Activated CD8-positive, alpha-beta memory T cell treated with anti-CD3 and anti-CD28 coated beads, Interleukin-2, amount 50 U/mL, for 48 hours (primary cell): Measurements from ENCODE around the gene MEF2B.
"Not testable (repeated sequence)": the region's sequence is repeated elsewhere in the genome, so short reads cannot be mapped to it uniquely, and the experiment has no call there.

Source experiments
- DNase-seq: peaks from one replicate; pipeline ENCODE4 v3.0.0-alpha.2; 2020

The MEF2B gene

DNA sequence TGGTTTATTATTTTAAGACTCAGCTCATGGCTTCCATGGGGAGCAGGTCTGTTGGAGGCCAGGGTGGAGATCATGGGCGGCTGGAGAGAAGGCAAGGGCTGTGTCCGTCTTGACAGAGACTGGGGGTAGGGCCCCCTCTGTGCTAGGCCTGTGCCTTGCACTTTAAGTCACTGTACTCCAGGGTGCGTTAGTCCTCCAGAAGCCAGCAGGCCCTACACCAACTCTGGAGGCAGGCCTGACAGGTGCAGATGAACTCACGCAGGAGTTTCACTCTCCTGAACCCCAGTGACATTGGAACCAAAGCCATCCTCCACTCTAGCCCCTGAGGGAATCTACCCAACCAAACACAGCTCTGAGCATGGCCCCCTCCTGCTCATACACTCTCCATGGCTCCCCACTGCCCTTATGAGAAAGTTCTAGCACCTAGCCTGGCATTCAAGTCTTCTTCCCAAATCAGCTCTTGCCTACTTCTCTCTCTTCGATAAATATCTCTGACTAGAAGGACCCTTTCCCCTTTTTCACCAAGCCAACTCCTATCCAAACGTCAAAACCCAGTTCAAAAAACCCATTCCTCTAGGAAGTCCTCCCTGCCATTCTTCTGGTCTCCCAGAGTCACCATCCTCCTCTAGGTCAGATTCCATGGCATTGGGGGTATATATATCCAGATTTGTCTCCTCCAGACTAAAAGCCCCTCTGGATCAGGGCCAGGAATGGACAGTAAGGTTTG, 15.1 kb downstream of the MEF2B start:
- no peak for DNase-seq

DNA sequence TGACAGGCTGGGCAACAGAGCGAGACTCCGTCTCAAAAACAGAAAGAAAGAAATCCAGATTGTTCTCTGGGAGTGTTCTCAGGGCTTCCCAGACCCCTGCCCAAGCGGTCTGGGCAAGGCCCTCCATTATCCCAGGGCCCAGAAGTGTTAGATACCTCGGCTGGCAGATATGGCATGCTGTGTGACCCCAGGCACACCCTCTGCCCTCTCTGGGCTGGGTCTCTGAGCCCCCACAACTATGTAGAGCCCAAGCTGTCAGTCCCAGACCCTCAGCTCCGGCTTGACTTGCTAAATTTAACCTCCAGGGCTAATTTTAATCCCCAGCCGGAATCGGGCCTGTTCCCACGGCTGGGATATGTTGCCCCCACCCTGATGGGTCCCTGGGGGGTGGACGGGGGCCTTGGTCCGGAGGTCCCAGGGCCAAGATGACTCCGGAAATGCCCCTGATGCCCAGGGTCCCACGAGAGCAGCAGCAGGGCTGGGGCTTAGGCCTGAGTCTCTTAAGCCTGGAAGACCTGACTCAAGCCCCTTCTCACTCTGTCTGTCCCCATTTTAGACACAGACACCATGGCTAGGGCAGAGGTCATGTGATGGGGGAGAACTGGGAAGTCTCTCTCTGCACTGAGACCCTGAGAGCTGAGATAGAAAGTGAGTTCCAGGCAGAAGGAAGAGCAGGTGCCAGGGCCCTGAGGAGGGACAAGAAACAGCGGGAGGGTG, 17.2 kb downstream of the MEF2B start:
- DNase-seq, result no peak

DNA sequence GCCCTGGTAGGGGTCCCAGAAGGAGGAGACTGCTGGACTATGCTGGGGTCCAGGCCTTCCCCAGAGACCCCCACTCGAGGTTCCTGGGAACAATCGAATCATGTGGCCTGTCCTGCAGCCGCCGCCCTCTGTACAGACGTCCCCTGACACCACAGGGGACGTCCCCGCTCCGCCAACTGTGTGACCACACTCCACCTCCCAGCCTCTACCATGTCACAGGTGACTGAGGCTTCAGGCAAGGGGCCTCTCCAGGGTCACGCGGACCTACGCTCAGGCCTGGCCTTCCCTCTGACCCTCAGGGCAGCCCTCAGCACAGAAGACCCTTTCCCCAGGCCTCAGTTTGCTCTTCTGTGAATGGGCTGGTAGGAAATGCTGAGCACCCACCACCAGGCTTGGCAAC, 18.6 kb downstream of the MEF2B start:
- no peak for DNase-seq

DNA sequence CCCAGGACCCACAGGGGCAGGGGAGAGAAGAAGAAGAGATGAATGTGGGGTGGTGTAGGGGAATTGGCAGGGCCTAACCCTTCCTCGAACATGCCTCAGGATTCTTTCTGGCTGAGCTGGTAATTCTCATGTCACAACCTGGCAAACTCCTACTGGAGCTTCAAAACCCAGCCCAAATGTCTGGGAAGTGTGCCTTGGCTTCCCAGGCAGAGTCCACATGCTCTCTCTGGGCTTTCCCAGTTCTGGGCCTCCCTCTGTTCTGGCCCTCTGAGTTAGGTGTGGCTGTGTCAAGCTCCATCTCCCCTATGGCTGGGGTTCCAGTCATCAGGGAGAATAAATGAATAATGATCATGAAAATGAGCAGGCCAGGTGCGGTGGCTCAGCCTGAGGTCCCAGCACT, 20.6 kb downstream of the MEF2B start:
- DNase-seq, result no peak

DNA sequence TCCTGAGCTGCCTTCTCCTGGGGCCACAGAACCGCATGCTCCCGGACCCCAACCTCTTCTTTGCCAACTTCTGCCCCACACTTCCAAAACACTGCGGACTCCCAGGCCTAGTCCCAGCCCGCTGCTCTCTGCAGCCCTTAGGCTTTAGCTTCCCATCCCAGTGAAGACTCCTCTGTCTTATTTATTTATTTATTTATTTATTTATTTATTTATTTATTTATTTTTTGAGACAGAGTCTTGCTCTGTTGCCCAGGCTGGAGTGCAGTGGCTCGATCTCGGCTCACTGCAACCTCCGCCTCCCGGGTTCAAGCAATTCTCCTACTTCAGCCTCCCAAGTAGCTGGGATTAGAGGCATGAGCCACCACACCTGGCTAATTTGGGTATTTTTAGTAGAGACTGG, 21.6 kb downstream of the MEF2B start:
- not testable (repeated sequence) for DNase-seq

DNA sequence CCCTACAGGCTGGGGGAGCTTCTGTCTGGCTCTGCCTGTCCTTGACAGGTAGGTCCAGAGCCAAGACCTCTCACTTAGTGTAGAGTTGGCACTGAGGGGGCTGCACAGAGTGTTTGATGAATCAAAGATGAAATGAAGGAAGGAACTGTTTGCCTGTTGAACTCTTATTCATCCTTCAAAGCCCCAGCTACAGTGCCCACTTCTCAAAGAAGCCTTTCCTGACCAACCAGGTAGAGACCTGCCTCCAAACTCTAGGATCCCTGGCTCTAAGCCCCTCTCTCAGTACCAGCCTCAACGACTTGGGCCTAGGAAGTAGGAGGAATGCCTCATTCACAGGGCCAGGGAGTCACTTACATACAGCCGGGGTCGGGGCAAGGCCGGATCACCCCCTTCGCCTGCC, 22.7 kb downstream of the MEF2B start:
- no peak for DNase-seq

DNA sequence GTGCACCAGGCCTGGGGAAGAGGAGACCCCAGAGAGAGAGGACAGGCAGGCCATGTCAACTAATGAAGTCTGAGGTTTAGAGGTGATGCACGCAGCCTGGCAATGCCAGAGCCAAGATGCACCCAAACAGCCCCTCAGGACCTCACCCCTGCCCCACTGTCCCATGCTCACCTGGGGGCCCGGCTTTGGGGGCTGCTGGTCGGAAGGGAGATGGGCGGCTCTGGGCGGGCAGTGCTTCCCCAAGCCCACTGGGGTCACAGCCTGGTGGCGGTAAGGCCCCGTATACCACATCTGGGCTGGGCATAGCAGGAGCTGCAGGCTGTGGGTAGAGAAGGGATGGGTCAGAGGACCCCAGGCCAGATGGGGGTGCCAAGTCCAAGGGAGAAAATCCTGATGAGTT, 23.2 kb downstream of the MEF2B start:
- DNase-seq, result no peak

DNA sequence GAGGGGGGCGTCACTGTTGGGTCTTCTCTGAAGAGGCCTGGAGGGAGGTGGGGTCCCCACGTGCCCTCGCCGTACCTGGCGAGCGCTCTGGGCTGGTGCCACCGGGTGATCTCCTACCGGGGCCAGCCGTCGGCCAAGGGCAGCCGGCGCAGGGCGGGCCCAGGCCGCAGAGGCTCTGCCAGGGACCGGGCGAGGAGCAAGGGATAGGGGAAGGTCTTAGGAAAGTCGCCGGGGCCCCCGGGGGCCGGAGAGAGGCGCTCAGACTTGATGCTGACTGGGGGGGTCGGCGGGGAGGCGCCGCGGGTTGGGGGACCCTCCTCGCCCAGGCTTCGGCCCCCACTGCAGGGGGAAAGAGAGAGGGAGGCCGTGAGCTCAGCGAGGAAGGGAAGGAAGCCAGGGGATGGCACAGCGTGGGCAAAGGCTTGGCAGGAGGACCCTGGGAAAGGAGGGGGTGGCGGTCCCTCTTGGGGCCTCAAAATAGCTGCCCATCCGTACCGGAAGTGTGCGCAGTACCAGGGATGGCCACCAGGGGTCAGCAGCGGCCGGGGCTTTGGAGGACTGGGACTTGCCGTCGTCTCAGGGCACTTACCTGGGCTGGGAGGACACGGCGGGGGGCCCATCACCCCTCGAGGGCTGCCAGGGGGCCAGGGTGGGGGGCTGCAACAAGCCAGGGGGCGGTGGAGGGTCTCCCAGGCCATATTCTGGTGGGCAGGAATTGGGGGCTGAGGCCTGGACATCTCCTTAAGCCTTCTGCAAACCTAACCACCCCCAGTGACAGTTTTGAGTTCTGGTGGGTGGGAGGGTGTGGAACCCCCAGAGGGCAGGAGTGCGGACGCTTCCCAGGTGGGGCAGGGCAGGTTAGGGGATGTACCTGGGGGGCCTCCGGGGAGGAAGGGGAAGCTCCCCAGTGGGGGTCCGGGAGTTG, 24.1 kb downstream of the MEF2B start:
- DNase-seq, result peak; percentile 100

DNA sequence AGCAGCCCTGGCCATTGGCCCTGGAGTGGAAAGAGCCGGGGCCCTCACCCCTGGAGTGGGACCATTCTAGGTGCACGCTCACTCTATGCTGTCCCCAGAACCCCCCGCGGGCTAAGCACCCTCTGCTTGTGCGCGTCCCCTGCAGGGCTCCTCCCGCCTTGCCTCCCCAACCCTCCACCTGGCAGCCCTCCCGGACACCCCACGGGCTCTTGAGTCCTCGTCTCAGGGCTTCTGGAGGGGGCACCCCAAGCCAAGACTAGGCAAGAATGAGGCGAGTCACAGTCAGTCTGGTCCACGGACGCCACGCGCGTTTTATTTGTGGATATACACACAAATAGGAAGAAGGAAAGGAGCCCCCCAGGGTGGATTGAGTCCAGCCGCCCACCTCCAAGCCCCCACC, 24.8 kb downstream of the MEF2B start:
- DNase-seq, result no peak

DNA sequence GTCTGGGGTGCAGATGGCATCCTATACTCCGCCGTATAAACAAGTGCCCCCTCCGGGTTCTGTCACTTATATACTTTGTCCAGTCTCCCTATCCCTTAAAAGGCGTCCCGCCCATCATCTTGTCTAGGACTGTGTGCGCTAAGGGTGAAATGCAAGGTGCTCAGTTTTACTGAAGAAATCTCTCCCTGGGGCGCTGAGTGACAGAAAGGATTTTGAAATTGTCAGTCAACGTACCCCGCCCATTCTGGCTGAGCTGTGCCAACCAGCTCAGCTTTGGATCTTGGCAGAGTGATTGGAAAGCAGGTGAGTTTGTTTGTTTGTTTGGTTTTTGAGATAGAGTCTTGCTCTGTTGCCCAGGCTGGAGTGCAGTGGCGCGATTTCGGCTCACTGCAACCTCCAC, 27.7 kb downstream of the MEF2B start:
- no peak for DNase-seq

DNA sequence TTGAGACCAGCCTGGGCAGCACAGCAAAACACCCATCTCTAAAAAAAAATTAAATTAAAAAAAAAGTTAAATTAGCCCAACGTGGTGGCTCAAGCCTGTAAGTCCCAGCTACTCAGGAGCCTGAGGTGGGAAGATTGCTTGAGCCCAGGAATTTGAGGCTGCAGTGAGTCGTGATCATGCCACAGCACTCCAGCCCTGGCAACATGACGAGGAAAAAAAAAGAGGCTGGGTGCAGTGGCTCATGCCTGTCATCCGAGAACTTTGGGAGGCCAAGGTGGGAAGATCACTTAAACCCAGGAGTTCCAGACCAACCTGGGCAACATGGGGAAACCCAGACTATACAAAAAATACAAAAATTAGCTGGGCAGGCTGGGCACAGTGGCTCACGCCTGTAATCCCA, 29.6 kb downstream of the MEF2B start:
- DNase-seq, result no peak

DNA sequence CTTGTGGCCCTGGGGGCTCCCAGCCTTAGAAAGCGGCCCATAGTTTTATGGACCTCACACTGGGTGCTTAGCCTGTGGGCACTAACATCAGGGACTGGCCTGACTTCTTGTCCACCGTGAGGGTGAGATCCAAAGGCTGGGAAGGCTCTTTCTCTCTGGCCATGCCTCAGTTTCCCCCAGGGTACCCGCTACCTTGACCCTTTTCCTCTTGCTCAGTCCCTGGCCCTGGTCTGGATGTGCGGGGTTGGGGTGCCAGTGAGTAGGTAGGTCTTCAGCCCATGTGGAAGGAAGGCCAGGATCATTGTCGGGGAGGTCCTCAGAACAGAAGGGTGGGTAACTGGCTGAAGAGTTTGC, 30.2 kb downstream of the MEF2B start:
- DNase-seq, result no peak

DNA sequence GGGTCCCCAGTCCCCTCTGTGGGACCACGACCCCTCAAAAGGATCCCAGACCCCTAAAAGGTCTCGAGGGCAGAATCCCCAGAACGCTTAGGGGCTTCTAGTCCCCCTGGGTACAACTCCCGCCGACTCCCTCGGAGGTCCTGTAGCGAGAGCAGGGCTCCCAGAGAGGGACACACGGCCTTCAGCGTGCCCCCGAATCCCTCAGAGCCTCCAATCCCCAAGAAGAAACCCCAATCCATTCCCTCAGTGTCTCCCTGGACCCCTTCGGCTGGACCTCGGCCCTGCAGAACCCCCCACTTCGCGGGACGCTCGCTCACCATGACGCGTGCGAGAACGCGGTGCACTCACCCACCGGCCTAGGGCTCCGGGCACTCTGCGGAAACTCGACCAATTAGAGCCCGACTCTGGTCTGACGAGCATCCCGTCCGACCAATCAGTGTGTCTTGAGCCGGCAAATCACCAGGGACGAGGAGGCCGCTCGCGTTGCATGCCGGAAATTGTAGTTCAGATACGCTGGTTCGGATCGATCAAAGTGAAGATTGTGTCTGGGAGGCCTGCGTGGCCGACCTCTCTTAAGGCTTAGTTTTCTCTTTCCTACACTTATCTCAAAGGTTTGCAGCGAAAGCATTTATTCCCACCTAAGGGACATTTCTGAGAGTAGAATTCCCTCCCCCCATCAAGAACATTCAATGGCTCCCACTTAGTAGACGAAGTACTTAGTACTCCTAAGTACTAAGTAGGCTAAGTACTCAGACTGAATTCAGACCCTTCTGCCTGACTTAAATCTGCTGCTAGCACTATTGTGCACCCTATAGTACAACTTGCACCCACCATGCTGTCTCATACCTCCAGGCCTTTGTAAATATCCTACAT, 31.7 kb downstream of the MEF2B start, which contains the start of gene TMEM161A:
Gene TMEM161A, minus strand, starts transcription at position 370 of the 873 bp plus-strand sequence. Its CDS starts 50 bp downstream, at position 320.
- peak; percentile 96 for DNase-seq

DNA sequence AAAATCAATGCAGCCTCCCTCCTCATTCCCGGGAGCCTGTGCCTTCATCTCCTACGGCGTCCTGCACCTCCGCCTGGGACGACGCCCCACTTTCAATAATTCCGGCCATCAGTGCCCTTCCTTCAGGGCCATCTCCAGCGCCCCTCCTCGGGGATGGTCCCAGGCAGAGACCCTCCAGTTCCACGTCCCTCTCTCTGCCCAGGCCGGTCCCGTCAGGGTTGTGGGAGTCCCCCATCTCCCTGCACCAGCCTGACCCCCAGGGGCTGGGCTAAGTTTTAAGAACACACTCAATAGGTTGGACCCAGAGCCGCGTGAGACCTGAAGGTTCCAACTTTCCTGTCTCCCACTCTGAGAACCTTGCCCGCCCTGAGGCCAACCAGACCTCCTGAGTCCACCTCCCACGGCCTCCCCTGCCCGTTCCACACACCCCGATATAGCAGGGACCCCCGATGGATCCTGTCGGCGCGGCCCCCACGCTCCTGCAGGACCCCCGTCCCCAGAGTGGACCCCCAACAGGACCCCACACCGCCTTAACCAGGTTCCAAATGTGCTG, 32.4 kb downstream of the MEF2B start:
- DNase-seq, result peak; percentile 65

DNA sequence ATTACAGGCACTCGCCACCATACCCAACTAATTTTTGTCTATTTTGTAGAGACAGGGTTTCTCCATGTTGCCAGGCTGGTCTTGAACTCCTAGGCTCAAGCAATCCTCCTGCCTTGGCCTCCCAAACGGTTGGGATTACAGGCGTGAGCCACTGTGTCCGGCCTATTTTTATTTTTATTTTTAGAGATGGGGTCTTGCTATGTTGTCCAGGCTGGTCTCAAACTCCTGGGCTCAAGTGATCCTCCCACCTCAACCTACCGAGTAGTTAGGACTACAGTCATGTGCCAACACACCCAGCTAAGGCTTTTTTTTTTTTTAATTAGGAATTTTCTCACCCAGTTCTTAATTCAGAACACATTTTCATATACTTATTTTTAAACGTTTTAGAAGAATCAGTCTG, 34.4 kb downstream of the MEF2B start:
- DNase-seq, result not testable (repeated sequence)

DNA sequence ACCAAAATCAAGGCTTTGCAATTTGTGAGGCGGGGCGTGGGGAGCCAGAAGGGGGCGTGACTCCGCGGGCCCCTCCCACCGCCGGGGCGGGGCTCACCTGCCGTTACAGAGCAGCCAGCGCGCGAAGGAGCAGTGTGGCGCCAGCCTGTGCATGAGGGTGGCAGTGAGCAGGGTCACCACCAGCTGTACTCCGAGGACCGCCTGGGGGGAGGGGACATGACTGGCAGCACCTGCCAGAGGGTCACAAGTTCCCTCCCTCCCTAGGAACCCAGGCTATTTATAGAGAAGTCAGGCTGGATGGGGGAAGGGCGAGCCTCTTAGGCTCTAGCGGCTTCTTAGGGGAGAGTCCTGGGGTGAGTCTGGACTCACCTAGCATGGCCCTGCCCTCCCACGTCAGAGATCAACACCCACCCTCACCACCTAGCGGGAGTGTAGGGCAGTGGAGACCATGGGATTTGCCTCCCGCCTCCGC, 35.3 kb downstream of the MEF2B start:
- no peak for DNase-seq

DNA sequence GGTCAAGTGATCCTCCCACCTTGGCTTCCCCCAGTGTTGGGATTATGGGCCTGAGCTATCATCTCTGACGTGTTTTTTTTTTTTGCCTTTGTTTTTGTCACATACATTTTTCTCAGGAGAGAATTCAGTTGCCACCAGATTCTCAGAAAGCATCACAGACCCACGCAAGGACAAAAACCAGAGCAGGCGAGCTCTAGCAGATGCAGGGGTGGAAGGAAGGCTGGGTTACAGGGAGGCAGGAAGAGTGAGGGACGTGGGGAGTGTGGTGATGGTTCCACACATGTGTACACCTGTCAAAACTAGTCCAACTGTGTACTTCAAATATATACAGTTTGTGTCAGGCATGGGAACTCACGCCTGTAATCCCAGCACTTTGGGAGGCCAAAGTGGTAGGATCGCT, 36.1 kb downstream of the MEF2B start:
- DNase-seq, result no peak

DNA sequence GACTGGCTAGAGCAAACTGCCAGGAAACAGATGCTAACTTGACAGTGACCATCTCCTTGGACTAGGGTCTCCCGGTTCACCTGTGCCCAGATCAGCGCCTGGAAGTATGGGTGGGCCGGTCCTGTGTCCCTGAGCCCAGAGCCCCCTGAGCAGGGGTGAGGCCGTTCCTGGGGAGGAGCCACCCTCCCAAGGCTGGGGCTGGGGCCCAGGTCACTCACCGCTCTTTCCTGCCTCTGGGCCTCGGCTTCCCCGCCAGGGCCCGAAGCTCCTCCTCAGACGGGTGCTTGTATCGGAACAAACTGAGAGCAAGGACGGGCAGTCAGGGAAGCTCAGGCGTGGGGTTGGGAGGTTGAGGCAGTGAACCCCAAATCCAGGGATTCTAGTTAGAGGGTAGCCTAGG, 37.2 kb downstream of the MEF2B start:
- no peak for DNase-seq

DNA sequence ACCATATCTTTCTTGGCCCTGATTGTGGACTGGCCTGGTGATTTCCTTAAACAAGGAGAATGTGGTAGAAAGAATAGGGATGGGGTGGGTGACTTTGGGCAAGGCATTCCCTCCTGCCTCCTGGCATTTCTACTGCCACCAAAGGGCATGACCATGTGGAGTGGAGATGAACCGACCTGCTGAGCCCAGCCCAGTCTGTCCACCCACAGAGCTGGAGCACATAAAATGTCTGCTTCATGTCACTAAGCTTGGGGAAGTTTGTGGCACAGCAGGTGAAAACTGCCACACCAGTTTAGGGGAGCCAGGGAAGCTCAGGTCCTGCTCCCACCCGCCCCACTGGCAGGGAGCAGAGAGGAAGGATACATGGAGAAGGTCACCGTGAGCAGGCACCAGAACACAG, 38.1 kb downstream of the MEF2B start:
- DNase-seq, result no peak

DNA sequence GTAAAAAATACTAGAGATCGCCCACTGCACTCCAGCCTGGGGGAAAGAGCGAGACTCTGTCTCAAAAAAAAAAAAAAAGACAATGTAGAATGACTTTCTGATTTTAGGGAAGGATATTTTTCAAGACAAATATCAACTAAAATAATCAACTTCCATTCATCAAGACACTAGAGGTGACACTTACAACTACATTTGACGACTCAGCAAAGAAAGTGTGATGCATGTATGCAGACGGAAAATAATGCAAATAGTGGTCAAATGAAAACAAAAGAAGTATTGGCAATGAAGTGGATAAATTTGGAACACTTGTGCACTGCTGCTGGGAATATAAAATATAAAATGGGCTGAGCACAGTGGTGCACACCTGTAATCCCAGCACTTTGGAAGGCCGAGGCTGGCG, 44.0 kb downstream of the MEF2B start:
- DNase-seq, result no peak

DNA sequence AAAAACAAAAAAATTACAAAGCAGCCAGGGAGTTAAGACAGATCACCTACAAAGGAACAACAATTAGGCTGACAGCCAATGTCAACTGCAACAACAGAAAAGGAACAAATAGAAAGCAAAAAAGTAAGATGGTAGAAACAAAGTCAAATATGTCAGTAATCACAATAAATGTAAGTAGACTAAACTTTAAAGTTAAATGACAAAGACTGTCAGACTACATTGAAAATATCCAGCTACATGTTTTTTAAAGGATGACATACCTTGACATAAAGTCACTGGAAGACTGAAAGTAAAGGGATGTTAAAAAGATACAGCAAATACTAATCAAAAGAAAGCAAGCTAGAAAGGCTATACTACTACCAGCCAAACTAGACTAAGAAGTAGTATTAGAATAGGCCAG, 46.7 kb downstream of the MEF2B start:
- DNase-seq, result no peak

DNA sequence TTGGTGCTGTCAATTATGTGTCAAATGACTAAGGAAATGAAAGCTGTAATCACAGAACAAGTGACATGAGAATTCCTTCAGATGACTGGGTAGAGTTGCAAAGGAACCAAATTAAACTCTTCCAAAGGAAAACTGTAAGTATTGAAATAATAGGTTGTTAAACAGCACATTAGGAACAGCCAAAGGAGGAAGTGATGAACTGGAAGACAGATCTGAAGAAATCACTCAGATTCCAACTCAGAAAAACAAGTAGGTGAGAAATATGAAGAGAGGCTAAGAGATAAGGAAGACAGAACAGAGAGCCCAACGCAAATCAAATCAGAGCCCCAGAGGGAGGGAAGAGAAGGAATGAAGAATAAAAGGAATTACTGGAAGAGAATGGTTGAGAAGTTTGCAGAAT, 47.2 kb downstream of the MEF2B start:
- DNase-seq, result no peak
